NT2/D1 (cell line): ENCODE data around the gene ARPC2.

Experiments
- SUZ12 ChIP-seq: IDR thresholded peaks from 2 replicates; pipeline ENCODE4 v1.6.1; 2011; ENCODE audit not compliant: insufficient read length, insufficient read depth; ENCODE audit errors: extremely low read depth
- YY1 ChIP-seq: IDR thresholded peaks from 2 replicates; pipeline ENCODE4 v1.6.1; 2011; ENCODE audit not compliant: insufficient read length, insufficient read depth
- ZNF274 ChIP-seq: IDR thresholded peaks from 2 replicates; pipeline ENCODE4 v1.6.1; 2011; ENCODE audit warnings: mild to moderate bottlenecking, low read depth, low read length

- TF ChIP-seq YY1 = no peak
- TF ChIP-seq SUZ12 = no peak
- no peak for TF ChIP-seq ZNF274
Observed at GRCh38 chr2:218196974-218197373, 20.0 kb upstream of the ARPC2 start.
